GM12864 (cell line): ENCODE results near the gene LETMD1.
"Not testable (repeated sequence)": the region's sequence is repeated elsewhere in the genome, so short reads cannot be mapped to it uniquely, and the experiment has no call there.

ENCODE experiments used
- DNase-seq: peaks from one replicate; pipeline ENCODE4 v3.0.0-alpha.2; 2011; ENCODE audit warnings: low read depth
- H3K4me3 ChIP-seq: 2 replicates; pipeline ENCODE4 v1.5.1; 2011; ENCODE audit warnings: mild to moderate bottlenecking, low read depth, low read length, control low read depth
- TF ChIP-seq, protein P1 (sequence below): IDR thresholded peaks from 2 replicates; pipeline ENCODE4 v1.5.1; 2011; ENCODE audit warnings: low read depth, mild to moderate bottlenecking, moderate library complexity, low read length, control low read depth, inconsistent platforms; ENCODE audit errors: missing control alignments

LETMD1 gene

DNA sequence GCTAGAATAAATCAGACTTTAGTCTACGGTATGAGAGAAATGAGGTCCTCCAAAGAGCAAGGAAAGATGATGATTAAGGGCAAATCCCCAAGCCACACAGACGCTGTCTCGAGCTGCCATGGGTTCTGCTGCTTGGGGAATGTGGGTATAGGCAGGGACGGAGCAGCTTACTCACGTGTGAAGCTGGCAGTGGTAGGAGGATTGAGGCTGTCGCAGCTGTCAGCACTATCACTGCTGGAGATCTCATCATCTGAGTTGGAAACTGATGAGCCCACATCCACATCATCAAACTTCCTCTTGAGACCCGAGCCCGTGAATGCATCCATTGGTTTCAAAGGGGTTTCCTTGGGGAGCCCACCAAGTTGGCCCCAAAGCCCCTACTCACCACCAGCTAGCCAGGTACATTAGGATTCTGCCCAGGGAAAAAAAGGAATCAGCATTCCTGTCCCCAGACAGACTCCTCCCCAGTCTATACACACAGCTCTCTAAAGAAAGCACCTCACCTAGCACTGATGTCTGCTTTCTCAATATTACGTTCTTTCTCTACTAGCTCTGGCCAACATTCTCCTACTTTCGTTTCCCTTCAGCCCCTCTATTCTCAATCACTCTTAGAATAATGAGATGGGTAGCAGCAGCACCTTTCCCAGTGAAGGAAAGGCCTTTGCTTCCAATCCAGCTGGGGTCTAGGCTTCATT is 28.3 kb downstream of the LETMD1 start:
- TF ChIP-seq, protein P1, sequence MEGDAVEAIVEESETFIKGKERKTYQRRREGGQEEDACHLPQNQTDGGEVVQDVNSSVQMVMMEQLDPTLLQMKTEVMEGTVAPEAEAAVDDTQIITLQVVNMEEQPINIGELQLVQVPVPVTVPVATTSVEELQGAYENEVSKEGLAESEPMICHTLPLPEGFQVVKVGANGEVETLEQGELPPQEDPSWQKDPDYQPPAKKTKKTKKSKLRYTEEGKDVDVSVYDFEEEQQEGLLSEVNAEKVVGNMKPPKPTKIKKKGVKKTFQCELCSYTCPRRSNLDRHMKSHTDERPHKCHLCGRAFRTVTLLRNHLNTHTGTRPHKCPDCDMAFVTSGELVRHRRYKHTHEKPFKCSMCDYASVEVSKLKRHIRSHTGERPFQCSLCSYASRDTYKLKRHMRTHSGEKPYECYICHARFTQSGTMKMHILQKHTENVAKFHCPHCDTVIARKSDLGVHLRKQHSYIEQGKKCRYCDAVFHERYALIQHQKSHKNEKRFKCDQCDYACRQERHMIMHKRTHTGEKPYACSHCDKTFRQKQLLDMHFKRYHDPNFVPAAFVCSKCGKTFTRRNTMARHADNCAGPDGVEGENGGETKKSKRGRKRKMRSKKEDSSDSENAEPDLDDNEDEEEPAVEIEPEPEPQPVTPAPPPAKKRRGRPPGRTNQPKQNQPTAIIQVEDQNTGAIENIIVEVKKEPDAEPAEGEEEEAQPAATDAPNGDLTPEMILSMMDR = no peak
- DNase-seq = no peak
- H3K4me3 ChIP-seq = no peak overlapping the region

DNA sequence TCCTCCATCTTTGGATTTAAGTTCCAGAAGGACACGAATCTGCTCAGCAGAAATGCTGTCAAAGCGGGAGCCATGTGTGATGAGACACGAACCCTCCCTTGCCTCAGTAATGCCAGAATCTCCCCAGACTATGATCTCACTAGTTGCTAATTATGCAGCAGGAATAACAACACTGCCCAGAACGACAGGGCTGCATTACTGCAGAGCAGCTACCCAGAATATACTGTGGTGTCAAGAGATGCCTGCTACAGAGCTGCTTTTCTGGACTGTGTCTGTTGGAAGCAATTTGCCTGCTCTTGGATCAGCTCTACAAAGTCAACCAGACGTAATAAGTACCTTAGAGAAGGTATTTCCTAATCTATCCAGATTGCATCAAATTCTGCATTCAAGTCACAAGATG is 29.8 kb downstream of the LETMD1 start:
- TF ChIP-seq, protein P1 = no peak
- no peak overlapping the region for H3K4me3 ChIP-seq
- no peak for DNase-seq

DNA sequence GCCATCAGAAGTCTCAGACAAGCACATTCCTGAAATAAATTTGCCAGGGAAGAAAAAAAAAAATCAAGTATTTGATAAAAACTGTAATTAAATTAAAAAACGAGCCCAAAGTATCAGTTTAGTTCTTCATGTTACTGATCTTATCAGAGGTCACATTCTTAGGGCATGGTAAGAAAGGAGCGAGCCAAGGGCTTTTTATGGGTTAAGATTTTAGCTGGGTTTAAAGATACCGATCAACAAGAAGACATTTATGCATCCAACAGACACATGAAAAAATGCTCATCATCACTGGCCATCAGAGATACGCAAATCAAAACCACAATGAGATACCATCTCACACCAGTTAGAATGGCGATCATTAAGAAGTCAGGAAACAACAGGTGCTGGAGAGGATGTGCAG is 30.2 kb downstream of the LETMD1 start:
- not testable (repeated sequence) for H3K4me3 ChIP-seq, DNase-seq

DNA sequence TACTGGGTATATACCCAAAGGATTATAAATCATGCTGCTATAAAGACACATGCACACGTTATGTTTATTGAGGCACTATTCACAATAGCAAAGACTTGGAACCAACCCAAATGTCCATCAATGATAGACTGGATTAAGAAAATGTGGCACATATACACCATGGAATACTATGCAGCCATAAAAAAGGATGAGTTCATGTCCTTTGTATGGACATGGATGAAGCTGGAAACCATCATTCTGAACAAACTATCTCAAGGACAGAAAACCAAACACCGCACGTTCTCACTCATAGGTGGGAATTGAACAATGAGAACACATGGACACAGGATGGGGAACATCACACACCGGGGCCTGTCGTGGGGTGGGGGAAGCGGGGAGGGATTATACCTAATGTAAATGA is 30.7 kb downstream of the LETMD1 start:
- not testable (repeated sequence) for DNase-seq, H3K4me3 ChIP-seq

DNA sequence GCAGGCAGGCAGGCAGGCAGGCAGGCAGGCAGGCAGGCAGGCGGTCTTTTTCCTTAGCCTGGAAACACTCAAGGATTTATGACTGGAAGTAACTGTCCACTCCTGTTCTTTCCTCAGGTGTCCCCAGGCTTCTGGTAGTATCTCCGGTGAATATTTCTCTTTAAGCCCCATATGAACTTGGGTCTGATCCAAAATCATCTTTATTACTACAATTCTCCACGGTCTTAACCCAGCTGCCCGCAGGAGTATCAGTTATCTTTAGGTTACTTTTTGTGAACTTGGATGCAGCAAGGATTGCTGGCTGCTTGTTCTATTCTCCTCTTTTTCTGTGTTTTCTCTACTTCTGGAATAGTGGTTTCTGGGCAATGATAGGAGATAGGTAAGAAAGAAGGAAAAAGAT is 32.0 kb downstream of the LETMD1 start:
- no peak for DNase-seq
- TF ChIP-seq, protein P1 = no peak
- no peak overlapping the region for H3K4me3 ChIP-seq

DNA sequence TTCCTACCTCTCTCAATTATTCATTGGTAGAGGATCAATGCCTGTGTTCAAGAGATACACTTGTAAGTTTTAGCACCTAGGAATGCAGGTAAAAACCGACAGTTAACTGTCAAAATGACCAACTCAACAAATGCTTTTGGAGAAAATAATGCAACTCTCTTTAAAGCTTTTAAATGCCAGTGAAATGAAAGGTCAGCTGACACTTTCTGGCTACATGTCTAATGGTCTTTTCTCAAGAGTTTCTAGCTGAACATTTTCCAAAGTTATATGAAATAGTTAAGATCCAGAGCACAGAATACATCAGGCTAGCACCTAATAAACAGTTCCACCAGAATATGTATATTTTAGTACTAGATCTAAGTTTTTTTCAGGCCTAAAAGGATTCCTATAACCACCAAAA is 33.3 kb downstream of the LETMD1 start:
- H3K4me3 ChIP-seq = no peak overlapping the region
- TF ChIP-seq, protein P1 = no peak
- no peak for DNase-seq

DNA sequence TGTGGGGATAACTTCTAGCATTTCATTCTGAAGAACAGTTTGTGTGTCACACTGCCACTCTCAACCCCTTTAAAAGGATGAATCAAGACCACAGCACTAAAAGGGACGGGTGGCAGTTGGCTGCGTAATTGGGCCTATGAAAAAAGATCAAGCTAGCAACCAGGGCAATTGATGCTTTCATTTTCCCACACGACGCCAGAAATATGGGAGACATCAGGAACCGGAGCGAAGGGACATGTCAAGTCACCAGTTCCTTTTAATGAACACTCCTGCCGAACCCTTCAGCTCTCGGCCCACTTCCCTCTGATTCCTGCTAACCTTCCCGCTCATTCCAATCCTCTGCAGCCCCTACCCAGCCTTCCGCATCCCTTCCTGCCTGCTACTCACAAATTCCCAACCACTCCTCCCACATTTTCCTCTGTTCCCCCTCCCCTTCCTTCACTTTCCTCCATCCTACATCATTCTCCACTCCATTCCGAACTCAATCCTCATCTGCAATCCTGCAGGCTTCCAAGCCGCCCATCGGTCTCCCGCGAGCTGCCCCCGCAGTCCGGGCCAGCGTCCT is 34.5 kb downstream of the LETMD1 start:
- no peak for DNase-seq
- TF ChIP-seq, protein P1 = no peak
- peak overlapping the region; percentile 61 for H3K4me3 ChIP-seq

DNA sequence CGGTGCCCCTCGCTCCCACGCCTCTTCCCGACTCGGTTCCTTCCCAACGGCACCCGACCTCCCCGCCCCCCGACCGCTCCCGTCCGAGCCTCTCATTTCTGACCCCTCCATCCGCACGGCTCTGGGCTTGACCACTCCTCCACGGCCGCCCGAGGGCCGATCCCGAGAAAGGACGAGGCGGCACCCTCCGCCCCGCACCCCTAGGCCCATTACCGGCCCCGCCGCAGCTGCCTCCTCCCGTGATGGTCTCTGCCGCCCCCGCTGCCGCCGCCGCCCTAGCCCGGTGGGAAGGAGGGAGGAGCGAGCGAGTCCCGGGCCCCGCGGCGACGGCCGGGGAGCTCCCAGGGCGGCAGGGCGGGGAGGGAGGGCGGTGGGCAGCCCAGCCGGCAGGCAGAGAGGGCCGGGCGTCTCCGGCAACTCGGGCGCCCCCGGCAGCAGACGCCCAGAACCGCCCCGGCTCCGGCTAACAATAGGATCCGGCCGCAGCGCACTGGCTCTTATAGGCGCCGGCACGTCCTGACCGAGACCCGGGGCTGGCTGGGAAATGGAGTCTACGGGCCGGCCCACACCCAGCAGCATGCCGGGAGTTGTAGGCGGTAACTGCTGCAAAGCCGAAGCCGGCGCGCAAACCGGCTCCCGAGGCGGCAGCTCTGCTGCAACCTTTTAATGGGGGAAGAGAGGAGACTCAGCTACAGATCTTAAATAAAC is 35.2 kb downstream of the LETMD1 start, which contains the start of gene CSRNP2:
Gene CSRNP2 (minus strand): TSS at position 471 of the 708 bp plus-strand sequence. CDS start 7,035 bp downstream, outside the sequence.
- TF ChIP-seq, protein P1 = no peak
- peak within 1 kb of the TSS; percentile 61 for H3K4me3 ChIP-seq
- peak; percentile 85 for DNase-seq
